Measurements from ENCODE around the gene TSEN54.
"Not testable (repeated sequence)": the region's sequence is repeated elsewhere in the genome, so short reads cannot be mapped to it uniquely, and the experiment has no call there.

Gene TSEN54

DNA sequence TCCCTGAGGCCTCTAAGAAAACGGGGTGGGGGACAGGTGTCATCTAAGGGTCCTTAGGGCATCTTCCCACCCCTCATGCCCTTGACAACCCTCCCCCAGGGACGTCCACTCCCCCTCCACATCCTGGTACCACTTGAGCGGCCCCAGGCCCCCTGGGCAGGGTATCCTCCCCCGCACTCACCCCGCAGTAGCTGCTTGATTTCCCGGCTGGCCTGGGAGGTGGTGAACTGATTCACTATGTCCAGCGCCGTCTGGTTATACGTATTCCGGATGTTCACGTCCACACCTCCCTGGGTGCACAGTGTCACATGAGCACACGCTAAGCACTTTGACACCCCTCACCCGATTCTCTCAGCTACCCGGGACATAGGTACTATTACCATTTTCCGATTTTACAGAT lies 10.7 kb upstream of the TSEN54 start:
- DNase-seq: no peak

DNA sequence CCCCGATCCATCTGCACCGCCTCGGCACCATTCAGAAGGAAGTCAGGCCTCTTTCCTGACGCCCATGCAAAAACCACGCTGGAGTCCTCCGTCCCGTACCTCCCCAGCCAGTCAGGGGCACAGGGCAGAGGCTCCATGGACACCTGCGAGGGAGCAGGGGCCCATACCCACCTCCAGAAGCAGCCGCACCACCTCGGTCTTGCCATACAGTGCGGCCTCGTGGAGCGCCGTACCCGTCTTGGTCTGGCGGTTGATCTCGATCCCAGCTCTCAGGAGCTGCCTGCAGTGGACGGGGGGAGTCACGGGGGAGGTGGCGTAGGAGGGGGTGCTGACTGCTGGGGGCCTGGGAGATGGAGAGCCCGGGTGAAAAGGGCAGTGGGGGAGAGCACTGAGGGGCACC lies 10.2 kb upstream of the TSEN54 start:
- DNase-seq: no peak

DNA sequence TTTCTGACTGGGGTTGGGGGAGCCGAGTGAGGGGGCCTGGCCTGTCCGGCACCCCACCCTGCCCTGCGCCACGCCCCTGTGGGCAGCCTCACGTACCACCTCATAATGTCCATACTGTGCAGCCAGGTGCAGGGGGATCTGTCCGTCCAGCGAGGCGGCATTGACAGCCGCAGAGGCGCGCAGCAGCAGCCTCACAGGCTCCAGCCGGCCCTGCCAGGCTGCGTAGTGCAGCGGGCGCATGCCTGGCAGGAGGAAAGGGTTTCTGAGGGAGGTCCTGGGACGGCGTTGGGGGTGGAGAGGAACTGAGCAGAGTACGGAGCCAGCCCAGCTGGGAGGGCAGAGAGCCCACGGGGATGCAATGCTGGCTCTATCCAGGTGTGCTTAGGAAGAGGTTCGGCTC lies 9.4 kb upstream of the TSEN54 start:
- no peak for DNase-seq

DNA sequence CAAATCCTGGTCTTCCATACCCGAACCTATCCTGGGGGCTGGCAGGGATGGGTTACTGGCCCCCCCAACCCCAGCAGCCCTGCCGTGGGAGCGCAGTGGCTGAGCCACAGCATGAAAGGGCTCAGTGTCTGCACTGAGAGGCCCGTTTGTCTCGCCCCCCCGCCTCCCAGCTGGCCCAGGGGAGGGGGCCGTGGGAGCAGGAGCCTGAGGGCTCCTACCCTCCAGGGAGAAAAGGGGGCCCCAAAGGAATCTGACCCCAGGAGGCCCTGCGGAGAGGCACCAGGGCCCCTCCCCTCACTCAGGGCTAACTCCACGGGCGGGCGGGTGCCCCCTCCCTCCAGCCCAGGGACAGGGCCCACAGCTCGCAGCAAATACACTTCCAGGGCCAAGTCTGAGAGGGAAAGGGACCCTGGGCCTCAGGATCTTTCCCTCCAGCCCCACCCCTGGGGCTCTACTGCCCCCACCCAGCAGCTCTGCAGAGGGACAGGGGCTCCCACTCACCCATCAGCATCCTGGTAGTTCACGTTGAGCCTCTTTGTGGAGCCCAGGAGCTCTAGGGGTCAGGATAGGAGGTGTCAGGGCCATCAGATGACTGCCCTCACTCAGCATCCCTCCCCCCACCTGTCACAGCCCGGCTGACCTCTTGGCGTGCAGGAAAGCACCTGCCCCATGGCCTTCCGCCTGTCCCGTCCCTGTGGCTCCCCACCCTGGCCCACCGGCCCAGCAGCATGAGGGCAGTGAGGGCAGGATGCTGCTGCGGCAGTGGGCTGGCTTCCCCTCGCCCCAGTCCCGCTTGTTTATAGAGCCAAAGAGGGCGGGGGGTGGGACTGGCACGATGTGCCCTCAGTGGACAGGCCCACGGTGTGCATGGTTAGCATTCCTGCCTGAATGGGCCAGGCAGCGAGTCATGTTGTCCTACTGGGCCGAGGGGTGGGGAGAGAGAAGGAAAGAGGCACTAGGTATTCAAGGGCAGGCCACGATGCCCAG lies 8.3 kb upstream of the TSEN54 start:
- DNase-seq: no peak

DNA sequence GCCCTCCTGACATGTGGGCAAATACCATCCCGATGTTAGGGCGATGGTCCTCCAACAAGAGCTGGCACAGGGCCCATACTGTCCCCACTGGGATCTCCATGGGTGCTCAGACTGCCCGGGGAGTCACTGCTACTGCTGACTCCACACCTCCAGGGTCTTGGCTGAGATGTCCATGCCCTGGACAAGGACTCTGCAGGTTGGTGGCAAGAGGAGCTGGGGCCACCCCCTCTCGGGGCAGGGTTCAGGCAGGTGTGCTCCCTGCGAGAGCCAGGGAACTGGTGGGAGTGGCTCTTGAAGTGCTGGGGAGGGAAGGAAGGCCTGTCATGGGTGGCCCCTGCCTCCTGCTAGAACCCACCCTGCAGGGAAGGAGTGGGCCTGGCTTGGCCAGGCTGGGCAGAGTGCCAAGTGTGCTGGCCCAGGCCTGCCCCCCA lies 7.4 kb upstream of the TSEN54 start:
- DNase-seq: no peak

DNA sequence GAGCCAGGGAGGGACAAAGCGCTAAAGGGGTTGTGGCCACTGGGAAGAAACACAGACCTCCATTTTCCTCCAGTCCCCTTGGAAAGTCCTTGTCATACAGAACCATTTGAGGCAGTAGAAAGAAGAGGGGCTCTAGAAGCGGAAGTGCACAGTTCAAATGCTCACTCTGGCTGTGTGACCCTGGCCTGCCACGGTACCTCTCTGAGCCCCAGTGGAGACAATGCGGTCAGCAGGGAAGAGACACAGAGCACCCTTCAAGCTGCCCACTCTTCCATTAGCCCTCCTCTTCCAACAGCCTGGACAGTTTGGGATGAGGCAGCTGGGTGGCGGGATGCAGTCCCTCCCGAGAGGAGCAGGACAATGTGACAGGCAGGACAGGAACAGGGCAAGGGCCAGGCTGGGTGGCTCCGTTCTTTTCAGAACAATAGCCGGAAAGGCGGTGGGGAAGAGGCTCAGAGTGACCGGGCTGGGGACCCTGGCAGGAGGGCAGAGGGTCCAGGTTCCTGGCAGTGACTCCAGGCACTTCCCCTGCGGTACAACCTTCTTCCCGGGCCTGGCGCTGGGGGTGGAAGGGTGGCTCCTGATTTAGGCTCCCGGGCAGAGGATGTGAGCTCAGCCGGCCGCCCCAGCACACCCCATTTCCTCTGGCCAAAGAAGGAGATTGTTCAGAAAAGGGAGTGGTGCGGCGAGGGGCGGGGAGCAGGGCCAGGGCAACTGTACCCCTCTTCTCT lies 6.6 kb upstream of the TSEN54 start:
- no peak for DNase-seq

DNA sequence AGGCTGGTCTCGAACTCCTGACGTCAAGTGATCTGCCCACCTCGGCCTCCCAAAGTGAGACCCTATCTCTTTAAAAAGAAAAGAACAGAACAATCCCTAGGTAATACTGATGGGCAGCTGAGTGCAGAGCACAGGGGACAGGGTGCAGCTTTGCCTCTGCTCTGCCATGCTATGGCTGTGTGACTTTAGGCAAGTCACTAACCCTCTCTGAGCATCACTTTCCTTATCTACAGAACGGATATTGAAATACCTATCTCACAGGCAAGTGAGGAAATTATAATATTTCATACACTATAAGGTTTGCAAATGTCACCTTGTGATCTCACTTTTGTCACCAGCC lies 5.1 kb upstream of the TSEN54 start:
- DNase-seq: no peak

DNA sequence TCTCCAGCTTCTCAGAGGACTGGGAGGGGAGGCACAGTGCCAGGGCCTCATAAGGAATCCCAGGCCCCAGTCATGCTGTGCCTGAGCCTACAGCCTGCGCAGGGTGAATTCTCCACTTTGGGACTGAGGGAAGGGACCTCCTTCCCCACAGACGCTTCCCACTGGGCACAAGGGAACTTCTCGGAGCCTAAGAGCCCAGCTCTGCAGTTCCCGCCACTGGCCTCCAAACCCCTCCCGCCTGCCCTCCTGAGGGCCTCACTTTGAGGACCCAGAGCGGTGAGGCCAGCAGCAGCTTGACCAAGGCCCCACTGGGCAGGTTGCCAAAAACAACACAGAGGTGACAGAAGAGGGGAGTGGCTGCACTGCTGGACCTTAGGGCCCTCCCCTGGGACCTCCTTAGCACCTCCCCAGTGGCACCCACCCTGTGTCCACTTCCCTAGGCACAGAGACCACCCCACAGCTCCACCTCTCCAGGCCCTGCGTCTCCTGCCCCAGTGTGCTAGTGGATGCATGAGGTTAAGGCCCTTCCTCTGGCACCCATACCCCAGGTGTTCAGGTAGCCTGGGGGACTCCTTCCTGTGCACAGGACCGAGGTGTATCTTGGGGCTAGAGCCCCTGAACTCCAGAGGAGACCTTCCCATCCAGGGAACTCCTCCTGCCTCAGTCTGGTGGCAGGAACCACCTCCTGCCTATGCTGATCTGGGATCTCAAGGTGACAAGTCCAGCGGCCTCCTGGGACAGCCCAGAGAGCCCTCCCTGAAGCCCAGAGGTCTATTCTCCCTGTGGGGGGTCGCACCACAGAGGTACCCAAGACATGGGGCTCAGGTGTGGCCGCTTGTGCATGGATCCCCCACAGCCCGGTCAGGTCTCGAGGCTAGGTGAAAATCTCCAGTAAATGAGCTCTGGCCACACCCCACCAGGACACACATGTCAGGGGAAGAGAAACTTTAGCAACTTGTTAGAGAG lies 4.4 kb upstream of the TSEN54 start:
- no peak for DNase-seq

DNA sequence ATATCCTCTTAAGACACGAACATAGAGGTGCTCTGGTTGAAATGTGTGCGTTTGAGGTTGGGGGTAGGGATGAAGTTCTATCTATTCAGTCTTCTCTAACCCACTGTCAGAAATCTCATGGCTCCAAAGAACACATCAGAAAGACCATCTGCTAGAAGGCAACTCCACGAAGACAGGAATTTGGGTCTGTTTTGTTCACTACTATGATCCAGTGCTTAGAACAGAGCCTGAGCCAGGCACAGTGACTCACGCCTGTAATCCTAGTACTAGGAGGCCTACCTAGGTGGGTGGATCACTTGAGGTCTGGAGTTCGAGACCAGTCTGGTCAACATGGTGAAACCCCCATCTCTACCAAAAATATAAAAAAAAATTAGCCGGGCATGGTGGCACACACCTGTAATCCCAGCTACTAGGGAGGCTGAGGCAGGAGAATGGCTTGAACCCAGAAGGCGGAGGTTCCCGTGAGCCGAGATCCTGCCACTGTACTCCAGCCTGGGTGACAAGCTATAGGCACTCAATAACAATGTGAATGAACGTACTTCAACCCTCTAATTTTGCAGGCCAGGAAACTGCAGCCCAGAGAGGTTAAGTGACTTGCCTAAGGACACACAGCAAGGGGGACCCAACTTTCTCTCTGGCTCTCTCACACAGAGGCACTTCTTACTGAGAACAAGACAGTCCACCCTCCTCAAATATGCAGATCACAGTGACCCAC lies 3.2 kb upstream of the TSEN54 start:
- DNase-seq: no peak

DNA sequence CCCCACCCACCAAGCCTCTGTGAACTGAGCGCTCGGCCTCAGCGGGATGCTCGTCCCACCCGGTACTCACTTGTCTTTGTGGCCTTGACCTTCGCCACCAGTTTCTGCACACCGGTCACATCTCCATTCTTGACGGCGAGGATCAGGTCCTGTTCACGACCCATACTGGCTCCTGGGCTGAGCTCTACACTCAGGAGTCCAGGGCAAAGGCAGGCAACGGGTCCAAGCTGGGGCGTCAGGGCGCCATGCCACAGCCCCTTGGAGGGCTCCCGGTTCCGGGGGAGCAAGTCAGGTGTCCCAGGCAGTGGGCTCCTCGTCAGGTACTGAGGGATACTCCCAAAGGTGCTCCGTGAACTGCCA lies 2.7 kb upstream of the TSEN54 start:
- DNase-seq: no peak

DNA sequence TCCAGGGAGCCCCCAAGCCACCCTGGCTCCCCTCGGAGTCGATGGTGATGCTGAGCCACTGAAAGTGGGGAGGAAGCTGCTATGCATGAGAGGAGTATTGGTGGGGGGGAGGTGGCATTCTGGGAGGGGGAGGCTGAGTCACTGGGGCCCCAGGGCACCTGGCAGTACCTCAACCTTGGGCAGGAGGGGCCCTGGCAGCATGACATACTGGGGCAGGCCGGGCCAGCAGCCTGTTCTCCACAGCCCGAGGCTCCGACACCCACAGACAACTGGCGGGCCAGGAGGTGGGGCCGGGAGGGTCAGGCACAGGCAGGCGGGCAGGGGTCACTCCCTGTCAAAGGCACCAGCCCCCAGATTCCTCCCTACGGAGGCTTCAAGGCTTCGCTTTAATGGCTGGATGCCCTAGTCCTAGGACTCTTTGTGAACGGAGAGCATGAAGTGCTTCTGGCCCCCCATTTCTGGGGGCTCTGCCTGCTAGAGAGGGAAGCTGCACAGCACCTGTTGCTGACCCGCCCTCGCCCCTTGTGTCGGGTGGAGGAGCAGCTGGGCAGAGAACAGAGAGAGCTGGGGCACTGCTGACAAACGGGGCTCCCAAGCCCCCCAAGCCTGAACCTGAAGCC lies 1.9 kb upstream of the TSEN54 start:
- peak; percentile 16 for DNase-seq

DNA sequence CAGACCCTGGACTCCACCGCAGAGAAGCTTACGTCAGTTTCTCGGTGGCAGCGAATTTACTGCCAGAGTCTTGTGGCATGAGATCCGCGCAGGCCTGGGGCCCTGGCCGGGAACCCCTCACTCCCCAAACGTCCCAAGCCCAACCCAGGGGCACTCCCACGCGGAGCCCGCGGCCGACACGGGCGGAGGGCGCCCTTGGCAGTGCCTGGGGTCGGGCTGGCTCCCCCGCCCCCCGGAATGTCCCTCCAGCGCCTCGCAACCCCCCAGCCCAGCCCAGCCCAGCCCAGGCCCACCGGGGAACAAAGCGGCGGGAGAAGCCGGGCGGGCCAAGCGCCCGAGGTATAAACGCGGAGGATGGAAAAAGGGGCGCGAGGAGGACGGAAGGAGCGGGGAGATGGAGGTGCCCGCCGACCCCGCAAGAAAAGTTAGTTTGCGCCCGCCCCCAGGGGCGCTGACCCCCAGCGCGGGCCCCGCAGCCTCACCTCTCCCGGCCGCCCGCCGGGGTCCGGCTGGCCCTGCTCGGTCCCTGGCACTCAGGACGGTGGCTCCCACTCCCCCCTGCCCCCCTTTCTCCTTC lies 1.3 kb upstream of the TSEN54 start:
- no peak for DNase-seq

DNA sequence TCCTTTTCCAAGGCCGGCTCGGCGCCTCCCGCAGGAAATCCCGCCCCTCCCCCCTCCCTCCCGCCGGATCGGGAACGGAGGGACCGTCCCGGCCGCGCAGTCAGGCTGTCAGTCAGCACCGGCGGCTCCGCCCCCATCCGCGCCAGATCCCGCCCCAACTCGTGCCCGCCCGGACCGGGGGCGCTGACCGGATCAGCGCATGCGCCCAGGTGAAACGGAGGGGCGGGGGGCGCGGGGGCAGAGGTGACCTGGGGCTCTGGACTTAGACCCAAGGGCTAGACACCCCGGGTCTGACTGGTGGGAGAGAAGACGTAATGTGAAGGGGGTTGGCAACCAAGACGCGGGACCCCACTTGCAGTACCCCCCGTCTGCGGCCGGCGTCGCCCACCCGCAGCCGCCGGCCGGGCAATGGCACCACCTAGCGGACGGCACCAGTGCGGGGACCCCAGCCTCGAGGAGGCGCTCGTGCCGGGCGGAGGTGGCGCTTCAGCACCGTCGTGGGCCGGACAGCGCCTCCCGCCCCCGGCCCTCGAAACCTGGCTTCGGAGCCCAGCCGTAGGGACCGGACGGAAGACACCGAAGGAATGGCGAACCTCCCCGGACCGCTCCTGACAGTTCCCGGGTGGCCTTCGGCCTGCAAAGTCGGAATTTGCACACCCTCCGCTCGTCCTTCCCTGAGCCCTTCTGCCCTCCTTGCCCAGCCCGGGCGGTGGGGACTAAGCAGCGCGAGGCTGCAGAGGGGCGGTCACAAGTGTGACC lies 653 bp upstream of the TSEN54 start, which contains the start of gene CASKIN2:
Gene CASKIN2, minus strand, starts transcription at position 42 of the 759 bp plus-strand sequence. CDS start 1,733 bp downstream, outside the sequence.
- DNase-seq: peak; percentile 83

DNA sequence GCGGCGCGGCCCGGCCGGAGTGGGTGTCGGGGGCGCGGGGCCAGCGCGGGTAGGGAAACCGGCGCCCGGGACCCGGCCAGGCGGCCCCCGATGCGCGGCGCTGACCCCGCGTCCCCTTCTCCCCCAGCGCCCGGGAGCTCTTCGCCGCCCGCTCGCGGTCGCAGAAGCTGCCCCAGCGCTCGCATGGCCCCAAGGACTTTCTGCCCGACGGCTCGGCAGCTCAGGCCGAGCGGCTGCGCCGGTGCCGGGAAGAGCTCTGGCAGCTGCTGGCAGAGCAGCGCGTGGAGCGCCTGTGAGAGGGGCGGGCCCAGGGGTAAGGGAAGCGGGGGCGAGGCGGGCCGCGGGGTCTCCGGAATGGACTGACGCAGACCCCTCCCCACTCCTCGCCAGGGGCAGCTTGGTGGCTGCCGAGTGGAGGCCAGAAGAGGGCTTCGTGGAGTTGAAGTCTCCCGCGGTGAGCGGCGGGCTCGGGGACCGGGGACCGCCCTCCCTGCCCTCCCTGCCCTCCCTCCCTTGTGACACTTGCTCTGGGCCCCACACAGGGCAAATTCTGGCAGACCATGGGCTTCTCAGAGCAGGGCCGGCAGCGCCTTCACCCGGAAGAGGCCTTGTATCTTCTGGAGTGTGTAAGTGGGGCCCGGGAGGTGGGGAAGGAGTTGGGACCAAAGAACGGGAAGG lies 430 bp downstream of the TSEN54 start:
- DNase-seq: peak; percentile 45

DNA sequence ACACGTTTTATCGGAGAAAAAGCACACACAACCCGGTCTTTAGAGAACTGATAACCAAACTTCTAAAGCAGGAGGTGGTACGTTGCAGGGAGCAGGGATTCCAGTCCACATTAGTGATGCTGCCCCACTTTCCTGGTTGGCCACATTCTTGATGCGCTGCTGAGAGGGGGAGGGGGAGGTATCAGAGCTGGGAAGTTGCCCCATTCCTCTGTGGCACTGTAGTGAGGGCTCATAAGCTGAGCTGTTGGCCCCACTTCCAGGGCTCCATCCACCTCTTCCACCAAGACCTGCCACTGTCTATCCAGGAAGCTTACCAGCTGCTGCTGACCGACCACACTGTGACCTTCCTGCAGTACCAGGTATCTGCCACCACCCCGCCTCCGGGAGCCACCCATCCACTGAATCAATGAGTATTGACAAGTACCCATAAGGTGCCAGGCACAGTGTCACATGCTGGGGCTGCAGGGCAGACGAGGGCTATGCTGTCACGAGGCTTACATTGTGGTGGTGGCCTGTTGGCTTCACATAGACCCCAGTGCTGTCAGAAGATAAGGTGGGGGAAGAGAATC lies 1.1 kb downstream of the TSEN54 start:
- DNase-seq: peak; percentile 35

DNA sequence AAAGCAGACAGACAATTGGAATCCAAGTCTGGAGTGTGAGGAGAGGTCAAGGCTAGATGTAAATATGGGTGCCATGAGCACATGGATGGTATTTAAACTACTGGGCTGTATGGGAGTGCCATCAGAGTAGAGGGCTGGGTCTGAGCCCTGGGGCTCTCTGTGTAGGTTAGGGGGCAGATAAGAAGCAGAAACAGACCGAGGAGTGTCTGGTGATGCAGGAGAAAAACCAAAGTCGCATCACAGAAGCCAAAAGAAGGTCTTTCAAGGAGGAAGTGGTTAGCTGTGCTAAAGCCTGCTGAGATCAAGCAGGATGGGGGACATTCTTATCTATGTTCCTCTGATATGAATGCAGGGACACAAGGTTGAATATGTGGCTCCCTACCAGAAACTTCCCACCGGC lies 1.9 kb downstream of the TSEN54 start:
- no peak for DNase-seq

DNA sequence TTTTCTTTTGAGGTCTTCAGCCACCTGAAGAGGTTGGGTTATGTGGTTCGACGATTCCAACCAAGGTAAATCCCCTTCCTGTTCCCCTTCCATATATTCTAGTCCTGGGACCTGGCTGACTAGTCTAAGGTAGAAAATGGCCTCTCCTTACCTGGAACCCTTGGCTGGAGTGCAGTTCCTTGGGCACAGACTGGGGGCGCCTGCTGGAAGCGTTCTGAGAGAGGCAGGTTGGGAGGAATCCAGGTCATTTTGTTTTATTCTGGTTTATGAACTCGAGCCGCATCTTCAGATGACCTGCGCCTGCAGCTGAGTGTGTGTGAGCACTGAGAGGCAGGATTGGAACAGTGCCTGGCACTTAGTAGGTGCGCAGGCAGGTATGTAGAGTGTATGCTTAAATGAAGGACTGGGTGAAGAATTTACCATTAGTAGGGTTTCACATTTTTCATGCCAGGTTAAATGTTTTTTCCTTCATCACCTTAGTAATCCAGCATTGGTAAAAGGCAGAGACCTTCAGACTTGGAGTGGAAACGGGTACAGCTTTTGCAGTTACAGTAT lies 2.7 kb downstream of the TSEN54 start:
- DNase-seq: no peak

DNA sequence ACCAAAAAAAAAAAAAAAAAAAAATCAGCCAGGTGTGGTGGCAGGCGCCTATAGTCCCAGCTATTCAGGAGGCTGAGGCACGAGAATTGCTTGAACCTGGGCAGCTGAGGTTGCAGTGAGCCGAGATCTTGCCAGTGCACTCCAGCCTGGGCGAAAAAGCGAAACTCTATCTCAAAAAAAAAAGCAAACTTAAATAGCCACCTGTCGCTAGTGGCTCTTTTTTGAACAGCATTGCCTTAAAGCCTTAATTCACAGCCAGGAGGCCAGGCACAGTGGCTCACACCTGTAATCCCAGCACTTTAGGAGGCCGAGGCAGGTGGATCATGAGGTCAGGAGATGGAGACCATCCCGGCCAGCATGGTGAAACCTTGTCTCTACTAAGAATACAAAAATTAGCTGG lies 4.1 kb downstream of the TSEN54 start:
- DNase-seq: not testable (repeated sequence)

DNA sequence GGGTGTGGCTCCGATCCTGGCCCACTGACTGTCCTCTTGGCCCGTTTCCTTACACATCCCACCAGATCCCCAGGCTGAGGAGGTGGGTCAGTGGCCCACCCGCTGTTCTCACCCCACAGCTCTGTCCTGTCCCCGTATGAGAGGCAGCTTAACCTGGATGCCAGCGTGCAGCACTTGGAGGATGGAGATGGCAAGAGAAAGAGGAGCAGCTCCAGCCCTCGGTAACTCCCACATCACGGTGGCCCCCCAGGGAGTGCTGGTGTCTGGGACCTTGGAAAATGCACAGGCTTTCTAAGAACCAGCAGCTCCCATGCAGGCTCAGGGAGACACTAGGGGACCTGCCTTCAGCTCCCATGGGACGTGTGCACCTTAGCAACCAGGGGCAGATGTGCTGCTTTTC lies 5.0 kb downstream of the TSEN54 start:
- no peak for DNase-seq
